ENCODE results near the gene NPHP4. TPM values are rescaled to one million over a fixed set of nuclear protein-coding genes. Genes with fewer than 3 reads are reported as not detected.

Gene NPHP4
- total and polyA plus RNA-seq, 2 donors (not counting 3 experiments of a cell fraction or from before 2014, with no cell fraction given), result 4.4 to 11.7 TPM

DNA sequence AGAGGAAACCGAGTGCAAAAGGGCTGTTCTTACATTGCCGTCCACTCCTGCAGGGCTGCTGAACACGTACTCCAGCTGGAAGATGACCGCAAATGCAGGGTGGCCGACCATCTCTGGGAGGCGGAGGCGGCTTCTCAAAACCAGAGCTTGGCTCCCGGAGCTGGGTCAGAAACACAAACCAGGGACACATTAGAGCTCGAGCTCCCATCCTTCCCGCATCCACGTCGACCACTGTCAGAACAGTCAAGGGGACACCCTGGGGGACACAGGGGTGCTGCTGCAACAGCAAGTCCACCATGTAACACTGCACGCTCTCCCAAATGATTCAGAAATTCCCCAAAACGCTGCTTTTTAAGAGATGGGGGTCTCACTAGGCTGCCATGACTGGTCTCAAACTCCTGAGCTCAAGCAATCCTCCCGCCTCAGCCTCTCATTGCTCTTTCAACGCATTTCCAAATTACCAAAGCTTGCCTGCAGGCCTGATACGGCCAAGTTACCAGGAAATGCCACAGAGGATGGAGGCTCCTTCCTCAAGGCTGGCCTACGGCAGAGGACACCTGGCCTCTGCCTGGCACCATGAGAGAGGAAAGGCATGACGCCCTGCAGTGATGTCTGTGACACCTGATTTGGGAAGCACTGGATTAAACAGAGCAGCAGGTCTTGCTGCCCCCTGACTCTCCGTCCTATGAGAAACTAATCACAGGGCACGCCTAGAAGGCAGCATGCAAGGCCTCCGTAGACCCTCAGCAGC lies 45.0 kb downstream of the NPHP4 start:
- no peaks in the 10 kb centered on the region for H4K20me1 ChIP-seq (replicated peaks; ENCODE audit: control insufficient read depth, extremely low read depth, insufficient read depth, low read length)
- no peaks in the 10 kb centered on the region for H3K4me1 ChIP-seq (ENCODE audit: control insufficient read depth, extremely low read depth, insufficient read depth, low read length)
- DNase-seq (ENCODE audit: low read depth, low spot score), result no peak
- no peak overlapping the region for H3K9ac ChIP-seq (replicated peaks; ENCODE audit: extremely low read depth, insufficient read depth, low read length)
- BruUV-seq (replicated peaks), result no TSS peak
- intact Hi-C loops (cut with micrococcal nuclease), result no loop called here
- no peak for FAIRE-seq
- CTCF ChIA-PET, result no interaction called here
- no peaks in the 10 kb centered on the region for H3K79me2 ChIP-seq (ENCODE audit: control insufficient read depth, insufficient read depth, low read length)
- no peak overlapping the region for H3K27ac ChIP-seq (ENCODE audit: insufficient read depth, low read depth, low read length)
- dilution Hi-C loops (cut with MboI; ENCODE audit: extremely low pct_ligation_motif_present, low sequenced_read_pairs), result no loop called here
- no peaks in the 10 kb centered on the region for H3K27me3 ChIP-seq (ENCODE audit: control insufficient read depth in 2 of 2, insufficient read depth in 2 of 2, low read length in 2 of 2)
- H3K36me3 ChIP-seq (ENCODE audit: control insufficient read depth in 2 of 2, extremely low read depth in 1 of 2, insufficient read depth in 2 of 2, low read length in 2 of 2), result no peaks in the 10 kb centered on the region
- no peaks in the 10 kb centered on the region for H3K9me3 ChIP-seq (replicated peaks; ENCODE audit: control insufficient read depth, insufficient read depth, low read length)
- no peak overlapping the region for H3K4me3 ChIP-seq (replicated peaks in 1 of 3; ENCODE audit: insufficient read depth in 1 of 3, low read depth in 1 of 3, low read length in 3 of 3)
- POLR2A ChIA-PET, result no interaction called here
- TF ChIP-seq EZH2 (IDR thresholded peaks at IDR 0.05; ENCODE audit: borderline replicate concordance, low read depth, low read length, severe bottlenecking) (no peak), POLR2A (IDR thresholded peaks at IDR 0.05; ENCODE audit: low read depth, low read length) (no peak), MYC (IDR thresholded peaks at IDR 0.05; ENCODE audit: low read depth, low read length) (no peak), GATA2 (IDR thresholded peaks at IDR 0.05; ENCODE audit: insufficient read depth, insufficient read length, low read depth, low read length) (no peak), CTCF (IDR thresholded peaks at IDR 0.05; ENCODE audit: extremely low read depth in 1 of 2, insufficient read depth in 1 of 2, low read depth in 1 of 2, low read length in 2 of 2) (no peak), JUN (IDR thresholded peaks at IDR 0.05; ENCODE audit: borderline replicate concordance, insufficient read depth, insufficient read length, low read depth) (no peak), FOS (IDR thresholded peaks at IDR 0.05; ENCODE audit: borderline replicate concordance, insufficient read depth, low read length) (no peak), MAX (IDR thresholded peaks at IDR 0.05; ENCODE audit: insufficient read depth, insufficient read length) (no peak)
- no peak overlapping the region for H3K4me2 ChIP-seq (ENCODE audit: insufficient read depth, low read length)
- no peaks in the 10 kb centered on the region for H3K9me1 ChIP-seq (replicated peaks; ENCODE audit: control insufficient read depth, extremely low read depth, insufficient read depth, low read length)
- no peak overlapping the region for H2AFZ ChIP-seq (ENCODE audit: low read depth, low read length)

Data from endothelial cell of umbilical vein (primary cell).